Skin epidermis (tissue), 12 donors: Measurements from ENCODE around the gene LDLRAD3.
A peak's percentile ranks its signal among the peaks of the same experiment; 100 is the strongest.

Experiments used
- H3K27ac ChIP-seq, 21 experiments: fragments of 200-600 bp; sonication (generic) in 11 of 21; one replicate each; pipeline ENCODE4 v1.5.0; 2020; ENCODE audit warnings: mild to moderate bottlenecking in 3 of 21, inconsistent platforms in 2 of 21, moderate library complexity in 2 of 21
- H3K4me3 ChIP-seq, 7 experiments: fragments of 200-600 bp; sonication (generic) in 2 of 7; one replicate each; pipeline ENCODE4 v1.5.0; 2020; ENCODE audit warnings: inconsistent platforms in 2 of 7, mild to moderate bottlenecking in 2 of 7, moderate library complexity in 1 of 7

The LDLRAD3 gene

DNA sequence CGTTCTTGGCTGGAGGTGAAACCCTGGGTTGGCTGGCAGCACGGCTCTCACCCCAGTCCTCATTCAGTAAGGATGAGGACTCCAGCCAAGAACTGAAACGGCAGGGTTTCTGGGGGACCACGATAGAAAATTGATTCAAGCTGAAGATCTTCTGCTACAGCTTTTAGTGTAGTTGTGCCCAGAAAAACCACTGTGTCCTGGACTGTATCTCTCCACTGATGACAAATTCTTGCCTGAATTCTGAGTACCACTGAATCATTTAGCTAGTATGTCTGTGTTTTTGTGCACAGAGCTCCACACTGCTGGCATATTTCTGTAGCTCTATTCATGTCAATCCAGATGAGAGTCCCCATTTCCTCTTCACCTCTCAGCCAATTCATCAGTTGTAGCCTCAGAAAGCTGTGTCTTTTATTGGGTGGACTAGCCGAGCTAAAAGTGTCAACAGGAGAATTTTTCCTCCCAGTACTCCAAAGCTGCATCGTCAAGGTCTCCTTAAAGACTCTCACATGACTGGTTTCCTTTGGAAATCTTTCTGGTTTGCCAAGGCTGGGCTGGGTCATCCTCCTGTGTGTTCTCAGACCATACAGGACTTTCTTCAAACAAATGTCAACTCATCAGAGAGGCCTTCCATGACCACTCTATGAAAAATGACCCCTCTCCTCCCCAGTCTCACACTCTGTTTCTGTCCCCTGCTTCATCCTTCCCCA lies 144.6 kb downstream of the LDLRAD3 start:
- H3K27ac ChIP-seq = peak overlapping the region in 4 of 21 experiments; percentile 29 to 54 (median 45)
- H3K4me3 ChIP-seq = no peak overlapping the region

- H3K4me3 ChIP-seq = no peak overlapping the region
Observed at GRCh38 chr11:36089920-36090319, 146.1 kb downstream of the LDLRAD3 start.

DNA sequence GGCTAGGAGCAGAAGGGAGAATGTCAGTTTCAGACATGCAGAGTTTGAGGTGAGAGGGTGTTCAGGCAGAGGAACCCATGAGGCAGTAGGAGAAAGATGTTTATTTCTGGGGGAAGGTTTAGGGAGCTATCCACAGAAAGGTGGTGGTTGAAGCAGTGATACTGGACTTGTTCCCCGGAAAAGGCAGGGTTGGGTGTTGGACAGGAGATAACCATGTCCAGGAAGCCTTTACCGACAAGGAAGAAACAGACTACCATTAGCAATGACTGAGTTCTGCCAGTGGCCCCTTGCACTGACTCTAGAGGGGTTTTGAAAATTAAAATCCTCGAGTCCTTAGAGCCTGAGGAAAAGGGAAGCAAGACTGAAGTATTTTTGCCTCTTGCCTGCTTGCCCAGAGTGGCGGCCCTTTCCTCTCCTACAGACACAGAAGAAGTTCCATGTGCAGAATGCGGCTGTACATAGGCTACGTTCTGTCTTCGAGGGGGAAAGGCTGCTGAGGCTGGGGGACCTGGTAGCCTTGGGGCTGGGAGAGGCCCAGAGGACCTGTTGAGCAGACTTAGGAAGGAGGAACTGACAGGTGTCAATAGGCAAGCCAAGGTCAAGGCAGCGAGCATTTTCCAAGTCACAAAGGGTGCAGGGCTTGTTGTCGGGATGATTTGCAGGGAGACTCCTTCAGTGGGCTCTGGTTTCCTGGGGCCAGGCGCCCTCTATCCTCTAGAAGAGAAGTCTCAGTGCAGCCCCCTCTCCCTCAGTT lies 146.7 kb downstream of the LDLRAD3 start:
- Histone ChIP-seq H3K27ac (no peak overlapping the region), H3K4me3 (no peak overlapping the region)

More at GRCh38 chr11:36089920-36090319, 146.1 kb downstream of the LDLRAD3 start:
- H3K27ac ChIP-seq = no peak overlapping the region

- Histone ChIP-seq H3K4me3 (no peak overlapping the region), H3K27ac (no peak overlapping the region)
Observed at GRCh38 chr11:36091256-36091811, 147.5 kb downstream of the LDLRAD3 start.

DNA sequence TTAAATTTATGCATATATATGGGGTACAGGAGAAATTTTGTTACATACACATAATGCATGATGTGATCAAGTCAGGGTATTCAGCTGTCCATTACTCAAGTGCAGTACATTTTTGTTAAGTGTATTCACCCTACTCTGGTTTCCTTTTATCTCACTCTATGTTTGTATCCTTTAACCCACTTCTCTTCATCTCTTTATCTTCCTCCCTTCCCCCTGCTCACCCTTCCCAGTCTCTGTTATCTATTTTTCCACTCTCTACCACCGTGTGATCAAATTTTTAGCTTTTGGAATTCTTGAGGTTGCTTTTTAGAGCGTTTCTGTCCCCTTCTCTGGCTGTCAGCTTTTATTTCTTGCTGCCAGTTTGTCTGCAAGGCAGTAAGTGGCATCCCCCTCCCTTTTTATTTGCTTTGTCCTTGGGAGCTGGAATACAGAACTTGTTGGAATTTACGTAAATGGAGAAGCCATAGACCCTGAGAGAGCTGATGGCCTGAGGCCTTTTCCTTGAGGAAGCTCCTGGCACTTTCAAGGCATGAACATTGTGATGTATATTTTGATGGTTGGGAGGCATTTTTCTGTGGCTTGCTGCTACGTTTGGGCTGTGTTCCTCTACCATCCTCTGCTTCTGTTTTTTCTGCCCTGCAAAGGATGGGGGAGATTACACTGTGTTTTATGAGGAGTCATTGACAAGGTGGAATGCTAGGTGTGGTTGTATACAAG lies 148.6 kb downstream of the LDLRAD3 start:
- Histone ChIP-seq H3K4me3 (no peak overlapping the region), H3K27ac (no peak overlapping the region)

GRCh38 chr11:36093548-36093947 lies 149.7 kb downstream of the LDLRAD3 start:
- Histone ChIP-seq H3K4me3 (no peak overlapping the region), H3K27ac (no peak overlapping the region)

GRCh38 chr11:36094164-36094563 lies 150.3 kb downstream of the LDLRAD3 start:
- Histone ChIP-seq H3K27ac (no peak overlapping the region), H3K4me3 (no peak overlapping the region)

DNA sequence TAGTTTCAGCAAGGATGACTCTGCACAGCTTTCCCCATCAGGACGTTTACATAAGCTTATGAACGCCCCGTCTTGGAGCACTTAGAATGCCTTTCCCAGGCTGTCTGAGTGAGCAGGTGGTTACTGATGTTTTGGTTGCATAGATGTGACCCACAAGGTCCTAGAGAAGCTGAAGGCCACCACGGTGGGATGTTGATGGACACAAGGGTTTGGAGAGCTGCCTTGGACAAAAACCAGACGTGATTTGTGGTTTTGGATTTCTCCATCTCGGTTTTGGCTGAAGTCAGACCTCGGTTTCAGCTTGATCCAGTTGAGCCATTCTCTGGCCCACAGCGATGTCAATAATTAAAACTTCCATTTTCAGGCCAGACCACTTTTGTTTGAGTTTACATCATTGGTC lies 151.9 kb downstream of the LDLRAD3 start:
- Histone ChIP-seq H3K4me3 (no peak overlapping the region), H3K27ac (no peak overlapping the region)

- H3K27ac ChIP-seq = no peak overlapping the region
Observed at GRCh38 chr11:36097219-36097650, 153.4 kb downstream of the LDLRAD3 start.

DNA sequence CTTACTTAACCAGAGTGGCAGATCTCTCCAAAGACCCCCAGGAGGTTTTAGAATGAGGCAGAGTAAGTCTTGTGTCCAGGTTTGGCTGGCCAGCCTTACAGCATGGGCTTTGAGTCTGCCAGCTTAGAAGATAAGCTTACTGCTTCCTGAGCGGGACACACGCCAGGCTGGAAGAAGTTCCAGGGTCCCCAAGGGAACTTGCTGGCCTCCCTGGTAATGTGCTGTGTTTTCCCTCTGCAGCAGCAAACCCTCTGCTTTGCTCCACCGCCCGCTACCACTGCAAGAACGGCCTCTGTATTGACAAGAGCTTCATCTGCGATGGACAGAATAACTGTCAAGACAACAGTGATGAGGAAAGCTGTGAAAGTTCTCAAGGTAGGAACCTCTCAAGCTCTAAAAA lies 154.2 kb downstream of the LDLRAD3 start:
- Histone ChIP-seq H3K27ac (no peak overlapping the region), H3K4me3 (no peak overlapping the region)

More at GRCh38 chr11:36097219-36097650, 153.4 kb downstream of the LDLRAD3 start:
- no peak overlapping the region for H3K4me3 ChIP-seq

DNA sequence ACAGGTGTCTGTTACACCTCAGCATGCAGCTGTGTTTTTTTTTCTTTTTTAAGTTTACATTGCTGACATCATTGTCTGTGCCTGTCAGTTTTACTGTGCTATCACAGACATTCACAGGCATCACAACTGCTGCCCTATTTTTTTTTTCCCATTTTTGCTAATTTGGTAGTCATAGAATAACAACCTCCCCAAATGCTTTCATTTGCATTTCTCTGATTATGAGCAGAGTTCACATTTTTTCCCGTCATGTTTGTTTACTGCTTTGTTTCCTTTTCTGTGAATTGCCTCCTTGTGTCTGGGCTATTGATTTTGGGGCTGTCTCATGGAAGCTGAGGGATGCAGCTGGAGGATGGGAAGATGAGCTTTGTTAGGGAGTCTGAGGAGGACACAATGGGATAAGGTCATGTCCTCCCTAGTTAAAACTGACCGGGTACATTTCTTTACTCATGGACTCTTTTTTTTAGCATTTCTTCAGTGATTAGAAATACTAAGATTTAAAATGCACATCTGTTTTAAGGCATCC lies 155.1 kb downstream of the LDLRAD3 start:
- no peak overlapping the region for H3K27ac ChIP-seq
- no peak overlapping the region for H3K4me3 ChIP-seq

GRCh38 chr11:36101466-36101865 lies 157.6 kb downstream of the LDLRAD3 start:
- Histone ChIP-seq H3K4me3 (no peak overlapping the region), H3K27ac (no peak overlapping the region)

DNA sequence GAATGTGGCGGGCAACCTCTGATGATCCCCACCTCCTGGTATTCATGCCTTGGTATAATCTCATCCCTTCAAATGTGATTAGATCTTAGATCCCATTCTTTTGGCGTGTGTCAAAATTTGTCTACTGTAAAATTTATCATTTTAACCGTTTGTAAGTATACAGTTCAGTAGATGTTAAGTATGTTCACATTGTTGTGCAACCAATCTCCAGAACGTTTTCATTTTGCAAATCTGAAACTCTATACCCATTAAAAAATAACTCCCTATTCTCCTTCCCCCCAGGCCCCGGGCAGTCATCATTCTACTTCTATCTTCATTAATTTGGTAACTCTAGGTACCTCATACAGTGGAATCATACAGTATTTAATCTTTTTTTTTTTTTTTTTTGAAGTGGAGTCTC lies 159.0 kb downstream of the LDLRAD3 start:
- Histone ChIP-seq H3K27ac (no peak overlapping the region), H3K4me3 (no peak overlapping the region)

DNA sequence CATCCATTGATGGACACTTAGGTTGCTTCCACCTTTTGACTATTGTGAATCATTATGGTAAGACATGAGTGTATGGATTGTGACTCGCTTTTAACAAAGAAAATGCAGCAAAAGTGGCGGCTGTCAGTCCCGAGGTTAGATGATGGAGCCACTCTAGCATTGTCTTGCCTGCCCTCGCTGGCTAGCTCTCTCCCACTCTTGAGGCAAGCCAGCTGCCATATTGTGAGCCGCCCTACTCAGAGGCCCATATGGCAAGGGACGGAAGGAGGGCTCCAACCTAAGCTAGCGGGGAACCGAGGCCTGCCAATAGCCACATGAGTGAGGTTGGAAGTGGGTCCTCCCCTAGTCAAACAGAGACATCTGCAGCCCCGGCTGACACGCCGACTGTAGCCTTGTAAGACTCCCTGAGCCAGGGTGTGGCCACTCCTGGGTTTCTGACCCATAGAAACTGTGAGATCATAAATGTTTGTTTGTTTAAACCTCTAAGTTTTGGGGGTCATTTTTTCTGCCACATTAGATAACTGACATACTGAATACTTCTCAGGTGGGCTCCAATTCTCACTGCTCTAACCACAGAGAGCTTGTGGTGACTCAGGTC lies 160.2 kb downstream of the LDLRAD3 start:
- Histone ChIP-seq H3K27ac (no peak overlapping the region), H3K4me3 (no peak overlapping the region)

DNA sequence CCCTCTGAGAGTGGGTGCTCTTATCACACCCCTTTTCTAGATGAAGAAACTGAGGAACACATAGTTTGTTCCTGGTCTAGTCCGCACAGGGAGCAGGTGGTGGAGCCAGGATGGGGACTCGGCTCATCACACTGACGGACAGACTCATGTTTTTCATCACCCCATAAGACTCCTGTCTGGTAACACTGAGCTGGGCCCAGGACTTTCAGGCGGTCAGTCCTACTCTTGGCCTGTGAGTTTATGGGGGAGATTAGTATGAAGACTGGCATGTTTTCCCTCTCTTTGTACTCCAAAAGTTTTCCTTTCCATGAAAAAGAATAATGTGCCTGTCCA lies 160.8 kb downstream of the LDLRAD3 start:
- H3K4me3 ChIP-seq = no peak overlapping the region
- no peak overlapping the region for H3K27ac ChIP-seq

DNA sequence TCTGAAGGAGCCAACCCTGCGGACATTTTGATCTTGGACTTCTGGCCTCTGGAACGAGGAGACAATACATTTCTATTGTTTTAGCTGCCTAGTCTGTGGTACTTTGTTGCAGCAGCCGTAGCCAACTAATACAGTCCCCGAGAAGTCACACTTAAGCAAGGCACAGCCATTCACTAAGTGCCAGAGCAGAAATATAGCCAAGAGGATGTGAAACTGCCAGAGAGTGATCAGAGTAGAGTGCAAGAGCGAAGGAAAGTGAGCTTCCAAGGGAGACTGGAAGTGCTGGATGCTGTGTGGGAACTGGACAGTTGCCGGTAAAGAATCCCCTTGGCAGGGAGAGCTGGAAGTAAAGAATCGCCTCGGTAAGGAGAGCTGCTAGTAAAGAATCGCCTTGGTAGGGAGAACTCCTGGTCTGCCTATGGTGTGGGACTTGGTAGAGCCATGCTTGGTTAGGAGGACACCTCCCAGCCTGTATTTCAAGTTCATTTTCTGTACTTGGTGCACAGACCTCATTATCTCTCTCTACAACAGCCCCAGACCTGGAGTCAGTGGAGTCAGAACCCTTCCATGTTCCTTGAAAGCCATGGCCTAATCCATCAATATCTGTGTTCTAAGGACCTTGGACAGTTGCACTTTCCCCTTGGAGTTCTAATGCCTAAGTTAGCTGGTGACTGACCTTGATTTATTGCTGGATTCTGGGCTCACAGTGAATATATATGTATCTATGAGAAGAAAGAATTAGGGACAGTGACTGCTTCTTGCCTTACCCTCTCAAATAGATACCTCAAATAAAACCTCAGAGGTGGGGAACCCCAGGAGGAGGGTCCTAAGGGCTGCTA lies 162.1 kb downstream of the LDLRAD3 start:
- H3K27ac ChIP-seq = no peak overlapping the region
- no peak overlapping the region for H3K4me3 ChIP-seq

- no peak overlapping the region for H3K4me3 ChIP-seq
- no peak overlapping the region for H3K27ac ChIP-seq
Observed at GRCh38 chr11:36107547-36107946, 163.7 kb downstream of the LDLRAD3 start.

DNA sequence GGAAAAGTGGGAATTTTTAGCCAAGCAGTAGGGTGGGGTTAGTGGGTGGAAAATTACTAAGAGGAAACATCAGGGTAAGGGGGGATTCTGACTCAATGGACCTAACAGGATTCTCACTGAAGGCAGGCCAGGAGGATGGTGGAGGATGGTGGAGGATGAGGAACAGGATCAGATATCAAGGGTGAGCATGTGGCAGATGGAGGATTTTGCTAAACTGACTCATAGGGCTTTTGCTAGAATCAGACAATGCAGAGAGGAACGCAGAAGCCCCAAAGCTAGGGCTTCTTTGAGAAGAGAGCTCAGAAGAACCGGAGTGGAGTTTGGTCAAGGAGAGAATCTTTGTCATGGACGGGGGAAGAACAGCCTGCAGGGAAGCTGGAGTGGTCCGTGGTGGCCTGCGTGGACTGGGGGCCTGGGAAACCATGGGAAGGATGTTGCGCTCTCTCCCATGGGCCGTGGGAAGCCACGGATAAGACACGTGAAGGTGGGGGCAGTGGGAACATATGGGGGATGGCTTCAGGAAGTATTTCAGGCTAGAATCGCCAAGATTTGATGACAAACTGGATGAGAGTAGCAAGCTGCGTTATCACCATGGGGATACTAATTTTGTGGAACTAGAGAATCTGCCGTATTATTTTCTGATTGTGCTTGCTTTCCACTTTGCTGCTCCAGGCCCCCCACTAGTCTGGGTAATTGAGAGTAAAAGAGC lies 165.2 kb downstream of the LDLRAD3 start:
- Histone ChIP-seq H3K27ac (no peak overlapping the region), H3K4me3 (no peak overlapping the region)

DNA sequence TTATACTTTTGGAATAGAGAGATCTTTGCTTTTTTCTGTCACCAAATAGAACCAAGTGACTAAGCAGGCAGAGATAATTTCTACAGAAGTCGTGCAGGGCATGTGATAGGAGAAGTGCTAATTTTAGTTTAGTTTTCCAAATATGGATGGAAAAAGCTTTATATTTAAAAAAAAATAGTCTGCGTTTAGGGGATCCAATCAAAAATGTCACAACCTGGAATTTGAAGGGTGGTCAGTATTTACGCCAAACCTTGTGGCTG lies 165.7 kb downstream of the LDLRAD3 start:
- Histone ChIP-seq H3K4me3 (no peak overlapping the region), H3K27ac (no peak overlapping the region)
